Activated naive CD4-positive, alpha-beta T cell treated with anti-CD3 and anti-CD28 coated beads for 36 hours (primary cell): Measurements from ENCODE around the gene TECPR2. TPM values are rescaled to one million over a fixed set of nuclear protein-coding genes. Genes with fewer than 3 reads are reported as not detected.
A peak's percentile ranks its signal among the peaks of the same experiment; 100 is the strongest.

ENCODE experiments used
- CTCF ChIA-PET: fragments of 350-600 bp; sonication (Branson Sonifier 250); formaldehyde crosslinking; loops from one replicate; lab custom pipeline; 2021; ENCODE audit warnings: antibody characterized with exemption; lab: Charles Lee
- DNase-seq: peaks from one replicate; pipeline ENCODE4 v3.0.0-alpha.2; 2020
- H3K27ac Mint-ChIP-seq: one replicate; pipeline ENCODE4 v1.8.0; 2021; ENCODE audit warnings: mild to moderate bottlenecking, mixed read lengths
- H3K27me3 Mint-ChIP-seq: one replicate; pipeline ENCODE4 v1.8.0; 2021; ENCODE audit warnings: low read depth, mixed read lengths
- H3K36me3 Mint-ChIP-seq: one replicate; pipeline ENCODE4 v1.8.0; 2021; ENCODE audit warnings: low read depth, mixed read lengths
- H3K4me1 Mint-ChIP-seq: one replicate; pipeline ENCODE4 v1.8.0; 2021; ENCODE audit warnings: low read depth, mixed read lengths
- H3K4me3 Mint-ChIP-seq: one replicate; pipeline ENCODE4 v1.8.0; 2021; ENCODE audit warnings: mild to moderate bottlenecking, moderate library complexity, mixed read lengths
- H3K9me3 Mint-ChIP-seq: one replicate; pipeline ENCODE4 v1.8.0; 2021; ENCODE audit warnings: mixed read lengths
- intact Hi-C: fragments of 100-400 bp; cut with micrococcal nuclease; formaldehyde crosslinking; loops from one replicate; pipeline ENCODE4 v1.15.1; 2023
- total RNA-seq, 2 experiments: library from RNA; stranded (reverse); gene quantifications; one replicate each; pipeline ENCODE4 v1.2.3, GENCODE V29; 2021

Gene TECPR2
- total RNA-seq, 2 experiments from 2014 or later, result 2.3 to 3.6 TPM

DNA sequence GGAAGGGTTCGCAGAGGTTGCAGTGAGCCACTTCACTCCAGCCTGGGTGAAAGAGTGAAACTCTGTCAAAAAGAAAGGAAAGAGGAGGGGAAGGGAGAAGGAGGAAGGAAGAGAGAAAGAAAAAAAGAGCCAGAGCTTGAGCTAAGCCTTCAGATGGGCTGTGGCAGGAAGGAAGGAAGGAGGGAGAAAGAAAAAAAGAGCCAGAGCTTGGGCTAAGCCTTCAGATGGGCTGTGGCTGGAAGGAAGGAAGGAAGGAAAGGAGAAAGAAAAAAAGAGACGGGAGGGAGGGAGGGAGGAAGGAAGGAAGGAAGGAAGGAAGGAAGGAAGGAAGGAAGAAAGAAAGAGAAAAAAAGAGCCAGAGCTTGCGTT is 160.4 kb downstream of the TECPR2 start:
- CTCF ChIA-PET, result interaction anchor here (0.6 to 1.8 kb wide), 5 partner anchors 138 to 206 kb away, joined by 3 to 6 read pairs (median 3); partner anchors contain the start of gene ZNF839
- Mint-ChIP-seq H3K27ac (no peak overlapping the region), H3K27me3 (no peaks in the 10 kb centered on the region), H3K4me3 (peak overlapping the region; percentile 51), H3K9me3 (no peaks in the 10 kb centered on the region), H3K4me1 (peaks cover 28% of the 10 kb centered on the region), H3K36me3 (no peaks in the 10 kb centered on the region)
- no peak for DNase-seq
- intact Hi-C loops, result loop anchor here (10.0 kb wide), 1 partner anchor 572 kb away; the partner anchor contains the start of gene EXOC3L4

GRCh38 chr14:102523569-102524450 is 161.1 kb downstream of the TECPR2 start:
- no peak overlapping the region for H3K27ac Mint-ChIP-seq
- no peaks in the 10 kb centered on the region for H3K9me3 Mint-ChIP-seq
- H3K4me1 Mint-ChIP-seq, result peaks cover 28% of the 10 kb centered on the region
- peak overlapping the region; percentile 60 for H3K4me3 Mint-ChIP-seq
- no peaks in the 10 kb centered on the region for H3K36me3 Mint-ChIP-seq
- DNase-seq, result no peak
- CTCF ChIA-PET, result interaction anchor here (0.6 to 1.8 kb wide), 10 partner anchors 12 to 206 kb away, joined by 3 to 6 read pairs (median 3); partner anchors contain the start of gene ZNF839
- H3K27me3 Mint-ChIP-seq, result no peaks in the 10 kb centered on the region
- intact Hi-C loops, result loop anchor here (1.0 to 10.0 kb wide), 7 partner anchors 45 to 571 kb away; partner anchors contain the start of genes EXOC3L4, RCOR1 and ZNF839

GRCh38 chr14:102524451-102525218 is 161.9 kb downstream of the TECPR2 start:
- CTCF ChIA-PET, result interaction anchor here (0.6 to 1.8 kb wide), 20 partner anchors 9 to 353 kb away, joined by 3 to 9 read pairs (median 3); partner anchors contain the start of gene ZNF839
- H3K36me3 Mint-ChIP-seq, result no peaks in the 10 kb centered on the region
- peak overlapping the region; percentile 56 for H3K27ac Mint-ChIP-seq
- DNase-seq, result peak; percentile 97
- intact Hi-C loops, result loop anchor here (1.0 to 10.0 kb wide), 7 partner anchors 44 to 570 kb away; partner anchors contain the start of genes EXOC3L4, RCOR1 and ZNF839
- peak overlapping the region; percentile 83 for H3K4me3 Mint-ChIP-seq
- no peaks in the 10 kb centered on the region for H3K9me3 Mint-ChIP-seq
- H3K27me3 Mint-ChIP-seq, result no peaks in the 10 kb centered on the region
- peaks cover 28% of the 10 kb centered on the region for H3K4me1 Mint-ChIP-seq

DNA sequence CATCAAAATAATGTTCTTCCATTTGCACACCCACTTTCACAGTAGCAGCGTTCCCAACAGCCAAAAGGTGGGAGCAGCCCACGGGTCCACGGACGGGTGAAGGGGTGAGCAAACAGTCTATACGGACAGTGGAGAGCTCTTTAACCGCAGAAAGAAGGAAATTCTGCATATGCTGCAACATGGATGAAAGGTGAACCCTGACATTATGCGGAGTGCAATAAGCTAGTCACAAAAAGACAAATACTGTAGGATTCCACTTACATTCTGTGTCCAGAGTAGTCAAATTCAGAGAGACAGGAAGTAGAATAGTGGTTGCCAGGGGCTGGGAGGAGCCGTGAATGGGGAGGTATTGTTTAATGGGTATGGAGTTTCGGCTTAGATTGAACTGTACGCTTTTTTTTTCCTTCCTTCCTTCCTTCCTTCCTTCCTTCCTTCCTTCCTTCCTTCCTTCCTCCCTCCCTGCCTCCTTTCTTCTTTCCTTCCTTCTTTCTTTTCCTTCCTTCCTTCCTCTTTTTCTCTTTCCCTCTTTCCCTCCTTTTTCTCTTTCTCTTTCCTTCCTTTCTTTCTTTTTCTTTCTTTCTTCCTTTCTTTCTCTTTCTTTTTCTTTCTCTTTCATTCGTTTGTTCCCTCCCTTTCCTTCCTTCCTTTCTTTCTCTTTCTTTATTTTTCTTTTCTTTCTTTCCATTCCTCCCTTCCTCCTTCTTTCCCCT is 162.6 kb downstream of the TECPR2 start:
- Mint-ChIP-seq H3K36me3 (no peaks in the 10 kb centered on the region), H3K4me1 (peaks cover 28% of the 10 kb centered on the region), H3K27me3 (no peaks in the 10 kb centered on the region), H3K4me3 (peak overlapping the region; percentile 83), H3K9me3 (no peaks in the 10 kb centered on the region), H3K27ac (no peak overlapping the region)
- peak; percentile 70 for DNase-seq
- CTCF ChIA-PET, result interaction anchor here (0.6 to 1.4 kb wide), 19 partner anchors 9 to 354 kb away, joined by 3 to 9 read pairs (median 3); partner anchors contain the start of gene ZNF839
- intact Hi-C loops, result loop anchor here (2.0 to 10.0 kb wide), 5 partner anchors 43 to 569 kb away; partner anchors contain the start of genes EXOC3L4 and ZNF839

DNA sequence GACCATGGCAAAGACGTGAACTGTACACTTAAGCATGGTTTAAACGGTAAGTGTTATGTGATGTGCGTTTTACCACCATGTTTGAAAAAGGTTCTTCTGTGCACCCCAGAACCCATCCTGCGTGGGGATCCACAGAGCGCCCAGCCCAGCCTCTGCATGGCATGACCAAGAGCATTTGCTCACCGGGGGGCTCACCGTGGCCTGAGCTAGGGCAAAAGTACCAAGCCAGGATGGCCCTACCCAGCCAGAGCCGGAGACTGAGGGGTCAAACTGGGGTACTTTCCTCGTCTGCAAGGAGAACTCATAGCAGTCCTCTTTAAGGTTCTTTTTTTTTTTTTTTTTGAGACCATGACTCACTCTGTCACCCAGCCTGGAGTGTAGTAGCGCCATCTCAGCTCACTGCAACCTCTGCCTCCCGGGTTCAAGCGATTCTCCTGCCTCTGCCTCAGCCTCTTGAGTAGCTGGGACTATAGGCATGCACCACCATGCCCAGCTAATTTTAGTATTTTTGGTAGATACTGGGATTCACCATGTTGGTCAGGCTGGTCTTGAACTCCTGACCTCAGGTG is 163.3 kb downstream of the TECPR2 start:
- peak overlapping the region; percentile 83 for H3K4me3 Mint-ChIP-seq
- CTCF ChIA-PET, result interaction anchor here (0.5 to 1.4 kb wide), 3 partner anchors 99 to 169 kb away, joined by 3 to 8 read pairs (median 5); no protein-coding TSS in a partner anchor
- intact Hi-C loops, result loop anchor here (2.0 to 10.0 kb wide), 5 partner anchors 43 to 569 kb away; partner anchors contain the start of genes EXOC3L4 and ZNF839
- no peak overlapping the region for H3K27ac Mint-ChIP-seq
- H3K36me3 Mint-ChIP-seq, result no peaks in the 10 kb centered on the region
- DNase-seq, result no peak
- no peaks in the 10 kb centered on the region for H3K9me3 Mint-ChIP-seq
- H3K4me1 Mint-ChIP-seq, result peaks cover 28% of the 10 kb centered on the region
- no peaks in the 10 kb centered on the region for H3K27me3 Mint-ChIP-seq

GRCh38 chr14:102528431-102529170 is 165.9 kb downstream of the TECPR2 start:
- intact Hi-C loops, result loop anchor here (10.0 kb wide), 1 partner anchor 566 kb away; the partner anchor contains the start of gene EXOC3L4
- H3K4me1 Mint-ChIP-seq, result peaks cover 21% of the 10 kb centered on the region
- no peak overlapping the region for H3K27ac Mint-ChIP-seq
- H3K9me3 Mint-ChIP-seq, result no peaks in the 10 kb centered on the region
- CTCF ChIA-PET, result interaction anchor here (0.6 kb wide), 1 partner anchor 757 kb away, joined by 3 read pairs; no protein-coding TSS in a partner anchor
- H3K4me3 Mint-ChIP-seq, result no peak overlapping the region
- no peak for DNase-seq
- no peaks in the 10 kb centered on the region for H3K27me3 Mint-ChIP-seq
- H3K36me3 Mint-ChIP-seq, result no peaks in the 10 kb centered on the region

- Mint-ChIP-seq H3K9me3 (no peaks in the 10 kb centered on the region), H3K27me3 (no peaks in the 10 kb centered on the region), H3K36me3 (no peaks in the 10 kb centered on the region), H3K27ac (no peak overlapping the region), H3K4me3 (no peak overlapping the region), H3K4me1 (peaks cover under 1% of the 10 kb centered on the region)
- no peak for DNase-seq
- intact Hi-C loops, result no loop called here
- CTCF ChIA-PET, result no interaction called here
Measured at GRCh38 chr14:102530828-102531478, 168.2 kb downstream of the TECPR2 start.

- H3K4me3 Mint-ChIP-seq, result no peak overlapping the region
- no peaks in the 10 kb centered on the region for H3K36me3 Mint-ChIP-seq
- no peaks in the 10 kb centered on the region for H3K4me1 Mint-ChIP-seq
- H3K27me3 Mint-ChIP-seq, result no peaks in the 10 kb centered on the region
- CTCF ChIA-PET, result no interaction called here
- DNase-seq, result no peak
- H3K9me3 Mint-ChIP-seq, result no peaks in the 10 kb centered on the region
- no peak overlapping the region for H3K27ac Mint-ChIP-seq
- intact Hi-C loops, result no loop called here
Measured at GRCh38 chr14:102532204-102532658, 169.5 kb downstream of the TECPR2 start.

DNA sequence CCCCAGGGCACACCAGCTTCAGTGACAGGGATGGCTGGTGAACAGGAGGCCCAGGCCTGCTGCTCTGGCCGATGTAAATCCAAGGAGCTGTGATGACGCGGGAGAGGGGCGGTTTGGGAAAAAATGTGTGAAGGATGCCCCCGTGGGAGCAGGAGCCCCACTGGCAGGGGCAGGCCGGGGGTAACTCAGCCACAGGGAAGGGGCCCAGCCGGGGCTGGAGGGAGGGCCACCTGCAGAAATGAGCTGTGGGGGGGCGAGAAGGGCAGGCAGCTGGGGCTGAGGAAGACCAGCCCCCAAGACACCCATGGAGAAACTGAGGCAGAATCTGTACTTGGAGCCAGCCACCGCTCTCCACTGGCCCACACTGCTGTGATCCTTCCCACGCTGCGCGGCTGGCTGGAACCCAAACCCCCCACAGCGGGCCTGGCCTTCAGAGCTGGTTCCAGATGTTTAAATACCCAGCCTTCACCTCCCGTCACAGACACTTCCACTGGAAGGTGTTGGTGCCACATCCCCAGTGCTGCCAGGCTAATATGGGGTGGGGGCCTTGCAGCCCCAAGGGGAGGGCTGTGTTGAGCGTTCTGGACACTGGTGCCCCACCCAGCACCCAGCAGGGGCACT is 175.3 kb downstream of the TECPR2 start:
- Mint-ChIP-seq H3K27ac (no peak overlapping the region), H3K36me3 (no peaks in the 10 kb centered on the region), H3K4me3 (no peak overlapping the region), H3K4me1 (no peaks in the 10 kb centered on the region), H3K9me3 (no peaks in the 10 kb centered on the region), H3K27me3 (peaks cover 3% of the 10 kb centered on the region)
- no peak for DNase-seq
- CTCF ChIA-PET, result interaction anchor here (0.7 kb wide), 1 partner anchor 100 kb away, joined by 3 read pairs; no protein-coding TSS in a partner anchor
- intact Hi-C loops, result no loop called here
